Measurements from ENCODE around the gene BRCA2. TPM values are rescaled to one million over a fixed set of nuclear protein-coding genes. Genes with fewer than 3 reads are reported as not detected.

Gene BRCA2
- total and polyA plus RNA-seq, 2 experiments from 2014 or later, result 28.6 to 38.7 TPM

DNA sequence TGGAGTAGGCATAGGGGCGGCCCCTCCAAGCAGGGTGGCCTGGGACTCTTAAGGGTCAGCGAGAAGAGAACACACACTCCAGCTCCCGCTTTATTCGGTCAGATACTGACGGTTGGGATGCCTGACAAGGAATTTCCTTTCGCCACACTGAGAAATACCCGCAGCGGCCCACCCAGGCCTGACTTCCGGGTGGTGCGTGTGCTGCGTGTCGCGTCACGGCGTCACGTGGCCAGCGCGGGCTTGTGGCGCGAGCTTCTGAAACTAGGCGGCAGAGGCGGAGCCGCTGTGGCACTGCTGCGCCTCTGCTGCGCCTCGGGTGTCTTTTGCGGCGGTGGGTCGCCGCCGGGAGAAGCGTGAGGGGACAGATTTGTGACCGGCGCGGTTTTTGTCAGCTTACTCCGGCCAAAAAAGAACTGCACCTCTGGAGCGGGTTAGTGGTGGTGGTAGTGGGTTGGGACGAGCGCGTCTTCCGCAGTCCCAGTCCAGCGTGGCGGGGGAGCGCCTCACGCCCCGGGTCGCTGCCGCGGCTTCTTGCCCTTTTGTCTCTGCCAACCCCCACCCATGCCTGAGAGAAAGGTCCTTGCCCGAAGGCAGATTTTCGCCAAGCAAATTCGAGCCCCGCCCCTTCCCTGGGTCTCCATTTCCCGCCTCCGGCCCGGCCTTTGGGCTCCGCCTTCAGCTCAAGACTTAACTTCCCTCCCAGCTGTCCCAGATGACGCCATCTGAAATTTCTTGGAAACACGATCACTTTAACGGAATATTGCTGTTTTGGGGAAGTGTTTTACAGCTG, at the start of gene BRCA2, which contains the start of gene ZAR1L (continued):
- TF ChIP-seq, protein P1, sequence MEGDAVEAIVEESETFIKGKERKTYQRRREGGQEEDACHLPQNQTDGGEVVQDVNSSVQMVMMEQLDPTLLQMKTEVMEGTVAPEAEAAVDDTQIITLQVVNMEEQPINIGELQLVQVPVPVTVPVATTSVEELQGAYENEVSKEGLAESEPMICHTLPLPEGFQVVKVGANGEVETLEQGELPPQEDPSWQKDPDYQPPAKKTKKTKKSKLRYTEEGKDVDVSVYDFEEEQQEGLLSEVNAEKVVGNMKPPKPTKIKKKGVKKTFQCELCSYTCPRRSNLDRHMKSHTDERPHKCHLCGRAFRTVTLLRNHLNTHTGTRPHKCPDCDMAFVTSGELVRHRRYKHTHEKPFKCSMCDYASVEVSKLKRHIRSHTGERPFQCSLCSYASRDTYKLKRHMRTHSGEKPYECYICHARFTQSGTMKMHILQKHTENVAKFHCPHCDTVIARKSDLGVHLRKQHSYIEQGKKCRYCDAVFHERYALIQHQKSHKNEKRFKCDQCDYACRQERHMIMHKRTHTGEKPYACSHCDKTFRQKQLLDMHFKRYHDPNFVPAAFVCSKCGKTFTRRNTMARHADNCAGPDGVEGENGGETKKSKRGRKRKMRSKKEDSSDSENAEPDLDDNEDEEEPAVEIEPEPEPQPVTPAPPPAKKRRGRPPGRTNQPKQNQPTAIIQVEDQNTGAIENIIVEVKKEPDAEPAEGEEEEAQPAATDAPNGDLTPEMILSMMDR (conservative IDR thresholded peaks at IDR 0.05; ENCODE audit: low read depth in 2 of 2), result no peak
- TF ChIP-seq ZNF114 (CRISPR knock-in tag; IDR thresholded peaks at IDR 0.05), result no peak
- peak; percentile 90 for TF ChIP-seq CREB1 (CRISPR knock-in tag; IDR thresholded peaks at IDR 0.05; ENCODE audit: low read depth)
- TF ChIP-seq, protein P2, sequence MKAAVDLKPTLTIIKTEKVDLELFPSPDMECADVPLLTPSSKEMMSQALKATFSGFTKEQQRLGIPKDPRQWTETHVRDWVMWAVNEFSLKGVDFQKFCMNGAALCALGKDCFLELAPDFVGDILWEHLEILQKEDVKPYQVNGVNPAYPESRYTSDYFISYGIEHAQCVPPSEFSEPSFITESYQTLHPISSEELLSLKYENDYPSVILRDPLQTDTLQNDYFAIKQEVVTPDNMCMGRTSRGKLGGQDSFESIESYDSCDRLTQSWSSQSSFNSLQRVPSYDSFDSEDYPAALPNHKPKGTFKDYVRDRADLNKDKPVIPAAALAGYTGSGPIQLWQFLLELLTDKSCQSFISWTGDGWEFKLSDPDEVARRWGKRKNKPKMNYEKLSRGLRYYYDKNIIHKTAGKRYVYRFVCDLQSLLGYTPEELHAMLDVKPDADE (IDR thresholded peaks at IDR 0.05), result 0 out of 2 replicates have a peak, but pooled peaks have one; percentile 33

DNA sequence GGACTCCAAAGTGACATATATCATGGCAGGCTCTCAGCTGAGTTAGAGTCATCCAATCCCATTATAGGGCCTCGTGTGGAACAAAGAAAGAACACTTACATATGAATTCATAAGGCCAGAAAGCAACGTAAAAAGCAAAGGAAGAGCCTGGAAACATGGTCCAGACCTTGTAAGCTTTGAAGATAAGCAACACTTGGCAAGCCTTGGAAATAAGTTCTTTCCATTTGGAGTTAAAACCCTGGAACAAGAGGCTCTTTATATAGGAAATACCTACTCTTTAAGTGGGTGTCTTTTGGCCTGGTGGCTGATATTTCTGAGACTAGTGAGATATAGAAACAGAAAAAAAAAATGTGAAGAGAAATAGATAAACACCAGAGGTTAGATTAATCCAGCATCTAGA, 49.6 kb upstream of the BRCA2 start:
- H3K27ac Mint-ChIP-seq, result no peak overlapping the region

DNA sequence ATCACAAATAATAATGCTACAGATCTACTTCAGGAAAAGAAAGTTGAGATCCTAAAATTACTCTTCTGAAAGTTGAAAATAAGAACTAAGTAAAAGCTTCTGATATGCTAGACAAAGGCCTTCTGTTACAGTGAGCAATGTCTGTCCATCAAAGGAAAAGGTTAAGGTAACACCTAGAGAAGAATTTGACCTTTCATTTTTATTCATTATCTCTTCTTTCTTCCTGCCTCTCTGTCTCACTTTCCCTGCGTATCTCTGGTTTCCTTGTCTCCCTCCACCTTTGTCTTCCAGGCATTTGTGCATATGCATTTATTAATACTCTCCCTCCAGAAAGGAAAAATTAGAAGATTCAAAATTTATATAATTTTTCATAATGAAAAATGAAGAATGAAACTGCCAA, 49.2 kb upstream of the BRCA2 start:
- Histone ChIP-seq H3K27ac (ENCODE audit: low read depth) (no peak overlapping the region), H3K79me2 (replicated peaks; ENCODE audit: insufficient read depth) (no peaks in the 10 kb centered on the region), H3K9me2 (ENCODE audit: insufficient read depth) (no peaks in the 10 kb centered on the region), H4K20me1 (replicated peaks; ENCODE audit: insufficient read depth) (no peaks in the 10 kb centered on the region), H3K4me3 (no peak overlapping the region), H3F3A (replicated peaks; ENCODE audit: low read depth) (no peaks in the 10 kb centered on the region), H3K4me1 (ENCODE audit: insufficient read depth) (no peaks in the 10 kb centered on the region), H3K36me3 (ENCODE audit: insufficient read depth) (no peaks in the 10 kb centered on the region), H3K27me3 (ENCODE audit: insufficient read depth) (no peaks in the 10 kb centered on the region), H2AFZ (no peak overlapping the region), H3K4me2 (no peak overlapping the region)
- ATAC-seq (no peak), DNase-seq (ENCODE audit: low spot score) (no peak)
- H3K4me1 Mint-ChIP-seq, result 0 out of 3 replicates have a peak, but pooled peaks cover 2% of the 10 kb centered on the region
- no peak overlapping the region for H3K4me3 Mint-ChIP-seq
- H3K27ac Mint-ChIP-seq, result no peak overlapping the region
- H3K9me3 Mint-ChIP-seq, result no peaks in the 10 kb centered on the region
- no peaks in the 10 kb centered on the region for H3K36me3 Mint-ChIP-seq (ENCODE audit: low read depth)
- H3K27me3 Mint-ChIP-seq (ENCODE audit: insufficient read depth, low read depth, poor library complexity), result no peaks in the 10 kb centered on the region
- TF ChIP-seq, protein P3, sequence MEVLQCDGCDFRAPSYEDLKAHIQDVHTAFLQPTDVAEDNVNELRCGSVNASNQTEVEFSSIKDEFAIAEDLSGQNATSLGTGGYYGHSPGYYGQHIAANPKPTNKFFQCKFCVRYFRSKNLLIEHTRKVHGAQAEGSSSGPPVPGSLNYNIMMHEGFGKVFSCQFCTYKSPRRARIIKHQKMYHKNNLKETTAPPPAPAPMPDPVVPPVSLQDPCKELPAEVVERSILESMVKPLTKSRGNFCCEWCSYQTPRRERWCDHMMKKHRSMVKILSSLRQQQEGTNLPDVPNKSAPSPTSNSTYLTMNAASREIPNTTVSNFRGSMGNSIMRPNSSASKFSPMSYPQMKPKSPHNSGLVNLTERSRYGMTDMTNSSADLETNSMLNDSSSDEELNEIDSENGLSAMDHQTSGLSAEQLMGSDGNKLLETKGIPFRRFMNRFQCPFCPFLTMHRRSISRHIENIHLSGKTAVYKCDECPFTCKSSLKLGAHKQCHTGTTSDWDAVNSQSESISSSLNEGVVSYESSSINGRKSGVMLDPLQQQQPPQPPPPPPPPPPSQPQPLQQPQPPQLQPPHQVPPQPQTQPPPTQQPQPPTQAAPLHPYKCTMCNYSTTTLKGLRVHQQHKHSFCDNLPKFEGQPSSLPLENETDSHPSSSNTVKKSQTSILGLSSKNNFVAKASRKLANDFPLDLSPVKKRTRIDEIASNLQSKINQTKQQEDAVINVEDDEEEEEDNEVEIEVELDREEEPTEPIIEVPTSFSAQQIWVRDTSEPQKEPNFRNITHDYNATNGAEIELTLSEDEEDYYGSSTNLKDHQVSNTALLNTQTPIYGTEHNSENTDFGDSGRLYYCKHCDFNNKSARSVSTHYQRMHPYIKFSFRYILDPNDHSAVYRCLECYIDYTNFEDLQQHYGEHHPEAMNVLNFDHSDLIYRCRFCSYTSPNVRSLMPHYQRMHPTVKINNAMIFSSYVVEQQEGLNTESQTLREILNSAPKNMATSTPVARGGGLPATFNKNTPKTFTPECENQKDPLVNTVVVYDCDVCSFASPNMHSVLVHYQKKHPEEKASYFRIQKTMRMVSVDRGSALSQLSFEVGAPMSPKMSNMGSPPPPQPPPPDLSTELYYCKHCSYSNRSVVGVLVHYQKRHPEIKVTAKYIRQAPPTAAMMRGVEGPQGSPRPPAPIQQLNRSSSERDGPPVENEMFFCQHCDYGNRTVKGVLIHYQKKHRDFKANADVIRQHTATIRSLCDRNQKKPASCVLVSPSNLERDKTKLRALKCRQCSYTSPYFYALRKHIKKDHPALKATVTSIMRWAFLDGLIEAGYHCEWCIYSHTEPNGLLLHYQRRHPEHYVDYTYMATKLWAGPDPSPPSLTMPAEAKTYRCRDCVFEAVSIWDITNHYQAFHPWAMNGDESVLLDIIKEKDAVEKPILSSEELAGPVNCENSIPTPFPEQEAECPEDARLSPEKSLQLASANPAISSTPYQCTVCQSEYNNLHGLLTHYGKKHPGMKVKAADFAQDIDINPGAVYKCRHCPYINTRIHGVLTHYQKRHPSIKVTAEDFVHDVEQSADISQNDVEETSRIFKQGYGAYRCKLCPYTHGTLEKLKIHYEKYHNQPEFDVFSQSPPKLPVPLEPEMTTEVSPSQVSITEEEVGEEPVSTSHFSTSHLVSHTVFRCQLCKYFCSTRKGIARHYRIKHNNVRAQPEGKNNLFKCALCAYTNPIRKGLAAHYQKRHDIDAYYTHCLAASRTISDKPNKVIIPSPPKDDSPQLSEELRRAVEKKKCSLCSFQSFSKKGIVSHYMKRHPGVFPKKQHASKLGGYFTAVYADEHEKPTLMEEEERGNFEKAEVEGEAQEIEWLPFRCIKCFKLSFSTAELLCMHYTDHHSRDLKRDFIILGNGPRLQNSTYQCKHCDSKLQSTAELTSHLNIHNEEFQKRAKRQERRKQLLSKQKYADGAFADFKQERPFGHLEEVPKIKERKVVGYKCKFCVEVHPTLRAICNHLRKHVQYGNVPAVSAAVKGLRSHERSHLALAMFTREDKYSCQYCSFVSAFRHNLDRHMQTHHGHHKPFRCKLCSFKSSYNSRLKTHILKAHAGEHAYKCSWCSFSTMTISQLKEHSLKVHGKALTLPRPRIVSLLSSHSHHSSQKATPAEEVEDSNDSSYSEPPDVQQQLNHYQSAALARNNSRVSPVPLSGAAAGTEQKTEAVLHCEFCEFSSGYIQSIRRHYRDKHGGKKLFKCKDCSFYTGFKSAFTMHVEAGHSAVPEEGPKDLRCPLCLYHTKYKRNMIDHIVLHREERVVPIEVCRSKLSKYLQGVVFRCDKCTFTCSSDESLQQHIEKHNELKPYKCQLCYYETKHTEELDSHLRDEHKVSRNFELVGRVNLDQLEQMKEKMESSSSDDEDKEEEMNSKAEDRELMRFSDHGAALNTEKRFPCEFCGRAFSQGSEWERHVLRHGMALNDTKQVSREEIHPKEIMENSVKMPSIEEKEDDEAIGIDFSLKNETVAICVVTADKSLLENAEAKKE (CRISPR knock-in tag; IDR thresholded peaks at IDR 0.05), result no peak
- TF ChIP-seq, protein P2 (IDR thresholded peaks at IDR 0.05), result no peak
- TF ChIP-seq POLR2AphosphoS5 (IDR thresholded peaks at IDR 0.05; ENCODE audit: low read depth) (no peak), JUNB (IDR thresholded peaks at IDR 0.05; ENCODE audit: unreplicated experiment) (no peak), ZNF331 (CRISPR knock-in tag; IDR thresholded peaks at IDR 0.05; ENCODE audit: low read depth) (no peak)

More for the DNA sequence above, 49.6 kb upstream of the BRCA2 start:
- H3K79me2 ChIP-seq (replicated peaks; ENCODE audit: insufficient read depth), result no peaks in the 10 kb centered on the region
- ATAC-seq, result no peak
- no peaks in the 10 kb centered on the region for H3K9me3 Mint-ChIP-seq
- H3K36me3 Mint-ChIP-seq (ENCODE audit: low read depth), result no peaks in the 10 kb centered on the region
- H3K4me1 Mint-ChIP-seq, result 0 out of 3 replicates have a peak, but pooled peaks cover 2% of the 10 kb centered on the region
- no peaks in the 10 kb centered on the region for H3K9me2 ChIP-seq (ENCODE audit: insufficient read depth)
- TF ChIP-seq EZH2 (IDR thresholded peaks at IDR 0.05; ENCODE audit: low read depth, unreplicated experiment), result no peak
- no peak for TF ChIP-seq NANOG (IDR thresholded peaks at IDR 0.05; ENCODE audit: borderline replicate concordance)
- no peaks in the 10 kb centered on the region for H3K36me3 ChIP-seq (ENCODE audit: insufficient read depth)
- H3K27ac ChIP-seq (ENCODE audit: low read depth), result no peak overlapping the region
- no peaks in the 10 kb centered on the region for H4K20me1 ChIP-seq (replicated peaks; ENCODE audit: insufficient read depth)
- H3K4me1 ChIP-seq (ENCODE audit: insufficient read depth), result no peaks in the 10 kb centered on the region
- H3K27me3 Mint-ChIP-seq (ENCODE audit: insufficient read depth, low read depth, poor library complexity), result no peaks in the 10 kb centered on the region
- H3K4me2 ChIP-seq, result no peak overlapping the region
- DNase-seq (ENCODE audit: low spot score), result no peak
- H2AFZ ChIP-seq, result no peak overlapping the region
- H3F3A ChIP-seq (replicated peaks; ENCODE audit: low read depth), result no peaks in the 10 kb centered on the region
- H3K4me3 Mint-ChIP-seq, result no peak overlapping the region
- no peaks in the 10 kb centered on the region for H3K27me3 ChIP-seq (ENCODE audit: insufficient read depth)
- no peak overlapping the region for H3K4me3 ChIP-seq
